HepG2 (cell line): ENCODE data around the gene SLFNL1. TPM values are rescaled to one million over a fixed set of nuclear protein-coding genes. Genes with fewer than 3 reads are reported as not detected.
A peak's percentile ranks its signal among the peaks of the same experiment; 100 is the strongest.

Experiments used
- BORCS8-MEF2B ChIP-seq: sonication (generic); formaldehyde crosslinking; IDR thresholded peaks from 2 replicates; pipeline ENCODE4 v1.8.0; 2022; ENCODE audit warnings: mild to moderate bottlenecking, missing genetic modification reagents
- HIVEP1 ChIP-seq: sonication (generic); formaldehyde crosslinking; IDR thresholded peaks from 2 replicates; pipeline ENCODE4 v1.4.0; 2020; ENCODE audit warnings: mild to moderate bottlenecking, missing genetic modification reagents
- MED1 ChIP-seq: sonication (generic); formaldehyde crosslinking; IDR thresholded peaks from 2 replicates; pipeline ENCODE4 v1.4.0; 2020; ENCODE audit warnings: missing genetic modification reagents
- MIER3 ChIP-seq: IDR thresholded peaks from 2 replicates; pipeline ENCODE4 v1.6.1; 2016; ENCODE audit warnings: missing compliant biosample characterization, borderline replicate concordance
- SMAD3 ChIP-seq: sonication (generic); formaldehyde crosslinking; IDR thresholded peaks from 2 replicates; pipeline ENCODE4 v1.4.0; 2020; ENCODE audit warnings: missing genetic modification reagents
- ZNF232 ChIP-seq: sonication (generic); formaldehyde crosslinking; IDR thresholded peaks from 2 replicates; pipeline ENCODE4 v1.4.0; 2020; ENCODE audit warnings: missing genetic modification reagents, borderline replicate concordance
- ZNF563 ChIP-seq: sonication (generic); formaldehyde crosslinking; IDR thresholded peaks from 2 replicates; pipeline ENCODE4 v1.8.0; 2022; ENCODE audit warnings: mild to moderate bottlenecking, moderate library complexity, missing genetic modification reagents
- ZNF572 ChIP-seq: sonication (generic); formaldehyde crosslinking; IDR thresholded peaks from 2 replicates; pipeline ENCODE4 v1.5.1; 2020; ENCODE audit warnings: mild to moderate bottlenecking, missing genetic modification reagents
- ZNF737 ChIP-seq: sonication (generic); formaldehyde crosslinking; IDR thresholded peaks from 2 replicates; pipeline ENCODE4 v1.5.0; 2020; ENCODE audit warnings: missing genetic modification reagents, mild to moderate bottlenecking, borderline replicate concordance
- ZNF775 ChIP-seq: sonication (generic); formaldehyde crosslinking; IDR thresholded peaks from 2 replicates; pipeline ENCODE4 v1.4.0; 2020; ENCODE audit warnings: missing genetic modification reagents, mild to moderate bottlenecking, moderate library complexity, borderline replicate concordance
- ZSCAN21 ChIP-seq: sonication (generic); formaldehyde crosslinking; IDR thresholded peaks from 2 replicates; pipeline ENCODE4 v1.8.0; 2022; ENCODE audit warnings: mild to moderate bottlenecking, missing genetic modification reagents, moderate library complexity, borderline replicate concordance
- polyA plus RNA-seq, 8 experiments: library from polyadenylated mRNA; depleted of rRNA in 3 of 8; stranded (reverse) in 7 of 8; unstranded in 1 of 8; fragments of >200 nt; fragmentation: Illumina TruSeq in 4 of 8; extraction: Trizol in 4 of 8; gene quantifications; 2 replicates each; pipeline versions ENCODE4 v1.2.1 to v1.2.3, GENCODE V29; 2011 to 2016; ENCODE audit warnings: low read depth in 4 of 8, missing spikeins in 1 of 8, mixed read lengths in 1 of 8; ENCODE audit not compliant: insufficient read depth in 1 of 8
- total RNA-seq, 5 experiments: library from RNA; depleted of rRNA; stranded (reverse); fragments of >200 nt; fragmentation: Illumina TruSeq; extraction: Trizol; gene quantifications; 2 replicates each; pipeline ENCODE4 v1.2.3, GENCODE V29; 2016; ENCODE audit warnings: low read depth in 1 of 5
- TF ChIP-seq, protein P1 (sequence below): sonication (generic); formaldehyde crosslinking; IDR thresholded peaks from 2 replicates; pipeline ENCODE4 v1.5.1; 2020; ENCODE audit warnings: mild to moderate bottlenecking, missing genetic modification reagents
- TF ChIP-seq, protein P2 (sequence below): sonication (generic); formaldehyde crosslinking; IDR thresholded peaks from 2 replicates; pipeline ENCODE4 v1.4.0; 2020; ENCODE audit warnings: mild to moderate bottlenecking, missing genetic modification reagents
- TF ChIP-seq, protein P3 (sequence below): sonication (generic); formaldehyde crosslinking; conservative IDR thresholded peaks from 2 replicates; pipeline ENCODE4 v1.8.0; 2022; ENCODE audit warnings: mild to moderate bottlenecking, moderate library complexity, missing genetic modification reagents
- TF ChIP-seq, protein P4 (sequence below): IDR thresholded peaks from 2 replicates; pipeline ENCODE4 v1.6.1; 2016

The SLFNL1 gene
- total and polyA plus RNA-seq, 2 of the 13 experiments (the other 11 are each of a cell fraction or from before 2014, with no cell fraction given) = 0.07 to 0.20 TPM

DNA sequence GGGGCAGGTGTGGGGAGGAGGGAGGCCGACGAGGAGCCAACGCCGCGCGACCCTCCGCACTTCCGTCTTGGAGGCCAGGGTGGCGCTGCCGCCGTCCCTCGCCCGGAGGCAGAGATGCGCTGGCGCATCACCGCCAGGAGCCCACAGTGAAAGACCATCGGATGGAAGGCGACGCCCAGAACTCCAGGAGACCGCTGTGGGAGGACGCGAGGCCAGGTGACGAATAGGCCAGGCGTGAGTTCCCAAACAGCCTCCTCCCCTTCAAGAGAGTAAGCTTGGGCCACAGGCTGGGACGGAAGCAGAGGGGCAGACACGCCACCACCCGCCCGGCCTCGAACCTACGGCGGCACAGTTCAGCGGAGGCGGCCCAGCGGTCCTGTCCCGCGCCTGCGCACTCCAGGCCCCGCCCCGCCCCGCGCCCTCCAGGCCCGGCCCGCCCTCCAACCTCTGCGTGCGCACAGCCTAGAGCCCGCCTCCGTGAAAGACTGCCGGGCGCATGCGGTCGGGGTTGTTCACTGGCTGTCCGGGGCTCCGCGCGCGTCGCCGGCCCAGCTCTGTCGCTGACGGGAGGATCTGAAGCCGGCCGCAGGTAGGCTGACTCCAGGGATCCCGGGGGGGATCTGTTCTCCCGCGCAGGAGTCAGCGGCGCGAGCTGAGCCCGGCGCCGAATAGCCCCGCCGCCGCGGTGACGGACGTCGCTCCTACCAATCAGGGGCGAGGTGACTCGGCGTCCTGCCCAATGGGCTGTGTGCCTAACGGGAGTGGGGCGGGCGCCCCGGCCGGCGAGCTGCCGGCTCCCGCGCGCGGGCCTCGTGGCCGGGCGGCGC is 42.1 kb downstream of the SLFNL1 start, which contains the start of gene CTPS1 (continued):
- TF ChIP-seq ZNF572 (CRISPR knock-in tag) = no peak
- no peak for TF ChIP-seq ZNF737 (CRISPR knock-in tag)
- TF ChIP-seq, protein P1, sequence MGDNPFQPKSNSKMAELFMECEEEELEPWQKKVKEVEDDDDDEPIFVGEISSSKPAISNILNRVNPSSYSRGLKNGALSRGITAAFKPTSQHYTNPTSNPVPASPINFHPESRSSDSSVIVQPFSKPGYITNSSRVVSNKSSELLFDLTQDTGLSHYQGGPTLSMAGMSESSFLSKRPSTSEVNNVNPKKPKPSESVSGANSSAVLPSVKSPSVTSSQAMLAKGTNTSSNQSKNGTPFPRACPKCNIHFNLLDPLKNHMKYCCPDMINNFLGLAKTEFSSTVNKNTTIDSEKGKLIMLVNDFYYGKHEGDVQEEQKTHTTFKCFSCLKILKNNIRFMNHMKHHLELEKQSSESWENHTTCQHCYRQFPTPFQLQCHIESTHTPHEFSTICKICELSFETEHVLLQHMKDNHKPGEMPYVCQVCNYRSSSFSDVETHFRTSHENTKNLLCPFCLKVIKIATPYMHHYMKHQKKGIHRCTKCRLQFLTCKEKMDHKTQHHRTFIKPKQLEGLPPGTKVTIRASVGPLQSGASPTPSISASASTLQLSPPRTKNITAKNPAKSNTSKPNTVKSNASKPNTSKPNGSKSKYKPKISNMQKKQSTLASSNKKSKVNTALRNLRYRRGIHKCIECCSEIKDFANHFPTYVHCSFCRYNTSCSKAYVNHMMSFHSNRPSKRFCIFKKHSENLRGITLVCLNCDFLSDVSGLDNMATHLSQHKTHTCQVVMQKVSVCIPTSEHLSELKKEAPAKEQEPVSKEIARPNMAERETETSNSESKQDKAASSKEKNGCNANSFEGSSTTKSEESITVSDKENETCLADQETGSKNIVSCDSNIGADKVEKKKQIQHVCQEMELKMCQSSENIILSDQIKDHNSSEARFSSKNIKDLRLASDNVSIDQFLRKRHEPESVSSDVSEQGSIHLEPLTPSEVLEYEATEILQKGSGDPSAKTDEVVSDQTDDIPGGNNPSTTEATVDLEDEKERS (CRISPR knock-in tag) = peak; percentile 15; the same call in 1 of the 2 replicates
- TF ChIP-seq, protein P2, sequence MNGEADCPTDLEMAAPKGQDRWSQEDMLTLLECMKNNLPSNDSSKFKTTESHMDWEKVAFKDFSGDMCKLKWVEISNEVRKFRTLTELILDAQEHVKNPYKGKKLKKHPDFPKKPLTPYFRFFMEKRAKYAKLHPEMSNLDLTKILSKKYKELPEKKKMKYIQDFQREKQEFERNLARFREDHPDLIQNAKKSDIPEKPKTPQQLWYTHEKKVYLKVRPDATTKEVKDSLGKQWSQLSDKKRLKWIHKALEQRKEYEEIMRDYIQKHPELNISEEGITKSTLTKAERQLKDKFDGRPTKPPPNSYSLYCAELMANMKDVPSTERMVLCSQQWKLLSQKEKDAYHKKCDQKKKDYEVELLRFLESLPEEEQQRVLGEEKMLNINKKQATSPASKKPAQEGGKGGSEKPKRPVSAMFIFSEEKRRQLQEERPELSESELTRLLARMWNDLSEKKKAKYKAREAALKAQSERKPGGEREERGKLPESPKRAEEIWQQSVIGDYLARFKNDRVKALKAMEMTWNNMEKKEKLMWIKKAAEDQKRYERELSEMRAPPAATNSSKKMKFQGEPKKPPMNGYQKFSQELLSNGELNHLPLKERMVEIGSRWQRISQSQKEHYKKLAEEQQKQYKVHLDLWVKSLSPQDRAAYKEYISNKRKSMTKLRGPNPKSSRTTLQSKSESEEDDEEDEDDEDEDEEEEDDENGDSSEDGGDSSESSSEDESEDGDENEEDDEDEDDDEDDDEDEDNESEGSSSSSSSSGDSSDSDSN (CRISPR knock-in tag) = peak; percentile 85
- peak; percentile 50; the same call in 1 of the 2 replicates for TF ChIP-seq ZNF563 (CRISPR knock-in tag)
- 0 out of 2 replicates have a peak, but pooled peaks have one; percentile 12 for TF ChIP-seq MIER3 (CRISPR knock-in tag)
- TF ChIP-seq MED1 (CRISPR knock-in tag) = no peak; the same call in 1 of the 2 replicates
- TF ChIP-seq, protein P3, sequence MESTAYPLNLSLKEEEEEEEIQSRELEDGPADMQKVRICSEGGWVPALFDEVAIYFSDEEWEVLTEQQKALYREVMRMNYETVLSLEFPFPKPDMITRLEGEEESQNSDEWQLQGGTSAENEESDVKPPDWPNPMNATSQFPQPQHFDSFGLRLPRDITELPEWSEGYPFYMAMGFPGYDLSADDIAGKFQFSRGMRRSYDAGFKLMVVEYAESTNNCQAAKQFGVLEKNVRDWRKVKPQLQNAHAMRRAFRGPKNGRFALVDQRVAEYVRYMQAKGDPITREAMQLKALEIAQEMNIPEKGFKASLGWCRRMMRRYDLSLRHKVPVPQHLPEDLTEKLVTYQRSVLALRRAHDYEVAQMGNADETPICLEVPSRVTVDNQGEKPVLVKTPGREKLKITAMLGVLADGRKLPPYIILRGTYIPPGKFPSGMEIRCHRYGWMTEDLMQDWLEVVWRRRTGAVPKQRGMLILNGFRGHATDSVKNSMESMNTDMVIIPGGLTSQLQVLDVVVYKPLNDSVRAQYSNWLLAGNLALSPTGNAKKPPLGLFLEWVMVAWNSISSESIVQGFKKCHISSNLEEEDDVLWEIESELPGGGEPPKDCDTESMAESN (CRISPR knock-in tag) = peak; percentile 60; the same call in 1 of the 2 replicates
- TF ChIP-seq ZNF775 = no peak
- no peak; the same call in 1 of the 2 replicates for TF ChIP-seq HIVEP1 (CRISPR knock-in tag)
- peak; percentile 58; the same call in 1 of the 2 replicates for TF ChIP-seq ZSCAN21 (CRISPR knock-in tag)
- TF ChIP-seq SMAD3 = 0 out of 2 replicates have a peak, but pooled peaks have one; percentile 36
- TF ChIP-seq BORCS8-MEF2B (CRISPR knock-in tag) = peak; percentile 53
- TF ChIP-seq, protein P4, sequence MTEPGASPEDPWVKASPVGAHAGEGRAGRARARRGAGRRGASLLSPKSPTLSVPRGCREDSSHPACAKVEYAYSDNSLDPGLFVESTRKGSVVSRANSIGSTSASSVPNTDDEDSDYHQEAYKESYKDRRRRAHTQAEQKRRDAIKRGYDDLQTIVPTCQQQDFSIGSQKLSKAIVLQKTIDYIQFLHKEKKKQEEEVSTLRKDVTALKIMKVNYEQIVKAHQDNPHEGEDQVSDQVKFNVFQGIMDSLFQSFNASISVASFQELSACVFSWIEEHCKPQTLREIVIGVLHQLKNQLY (CRISPR knock-in tag) = no peak
- no peak; the same call in 1 of the 2 replicates for TF ChIP-seq ZNF232
